Measurements from ENCODE around the gene SOX2.

GRCh38 chr3:181687190-181687589 lies 24.5 kb upstream of the SOX2 start:
- TF ChIP-seq CTCF (IDR thresholded peaks at IDR 0.05) (no peak), POLR2AphosphoS5 (IDR thresholded peaks at IDR 0.05; ENCODE audit: insufficient read depth in 1 of 2, low read depth in 1 of 2) (no peak)
